Limb (tissue), 2 donors: ENCODE results near the gene C22orf23.

Experiments used
- DNase-seq, 2 donors: peaks; one replicate each; pipeline ENCODE4 v3.0.0-alpha.2; 2016; ENCODE audit errors: extremely low spot score in 2 of 2

C22orf23 gene

DNA sequence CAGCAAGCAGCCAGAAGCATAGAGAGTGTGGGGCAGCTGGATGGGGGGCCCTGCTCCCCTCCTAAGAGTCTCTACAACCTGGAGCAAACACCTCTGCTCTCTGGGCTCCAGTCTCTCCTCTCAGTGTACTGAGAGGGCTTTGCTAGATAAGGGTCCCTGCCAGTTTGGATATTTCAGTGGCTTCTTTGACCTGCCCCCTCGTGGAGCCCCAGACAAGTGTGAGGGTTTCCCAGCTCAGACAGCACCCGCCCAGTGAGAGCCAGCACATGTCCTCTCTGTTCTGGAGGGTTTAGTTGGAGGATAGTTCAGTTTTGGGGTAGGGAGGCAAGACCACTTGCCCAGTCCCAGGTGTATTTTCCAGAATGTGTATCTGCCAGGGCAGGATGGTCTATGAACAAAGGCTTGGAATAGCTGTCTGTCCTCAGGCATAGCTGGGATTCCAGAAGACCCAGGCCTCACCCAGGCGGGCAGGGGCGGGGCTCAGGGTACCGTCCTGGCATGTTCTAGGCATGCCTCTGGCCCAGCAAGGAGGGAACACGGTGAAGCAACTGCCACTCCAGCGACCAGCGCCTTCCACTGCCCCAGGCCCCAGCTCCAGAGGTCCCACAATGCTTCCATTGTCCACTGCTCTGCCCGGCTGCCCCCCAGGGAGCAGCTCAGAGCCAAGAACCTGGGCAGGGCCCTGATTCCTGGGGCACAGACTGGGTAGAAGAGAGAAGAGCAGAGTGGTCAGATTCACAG, 54.8 kb downstream of the C22orf23 start:
- DNase-seq, result no peak

DNA sequence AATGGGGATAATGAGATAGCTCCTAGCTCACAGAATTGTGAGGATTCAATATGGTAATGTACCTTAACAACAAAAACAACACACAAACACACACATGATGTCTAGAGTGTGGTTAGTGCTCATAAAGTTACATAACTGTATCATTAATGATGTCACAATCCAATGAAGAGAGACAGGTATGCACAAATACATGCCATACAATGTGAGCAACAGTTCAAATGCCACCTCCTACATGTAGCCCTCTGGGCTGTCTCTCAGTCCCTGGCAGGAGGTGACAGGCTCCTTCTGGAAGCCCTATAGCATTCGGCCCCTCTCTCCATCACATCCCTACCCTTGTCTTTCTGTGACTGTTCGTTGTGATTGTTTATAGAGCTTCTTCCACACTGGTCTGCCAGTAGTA, 55.6 kb downstream of the C22orf23 start:
- no peak for DNase-seq

DNA sequence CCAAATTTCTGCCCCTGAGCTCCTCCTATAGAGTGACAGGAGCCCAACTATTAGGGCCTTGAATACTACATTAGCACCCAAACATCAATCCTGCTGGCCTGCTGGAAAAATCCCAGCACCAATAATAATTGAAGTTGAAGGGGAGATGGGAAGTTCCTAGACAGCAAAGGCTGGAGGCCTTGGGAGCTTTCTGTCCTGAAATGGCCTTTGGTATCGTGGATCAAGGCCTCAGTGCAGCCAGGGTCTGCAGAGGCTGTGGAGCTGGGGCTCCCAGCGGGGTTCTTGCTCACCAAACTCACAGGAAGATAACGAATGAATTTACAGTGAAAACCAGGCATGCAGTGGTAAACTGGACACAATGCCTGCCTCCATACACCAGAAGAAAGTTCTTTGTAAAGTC, 56.5 kb downstream of the C22orf23 start:
- no peak for DNase-seq

DNA sequence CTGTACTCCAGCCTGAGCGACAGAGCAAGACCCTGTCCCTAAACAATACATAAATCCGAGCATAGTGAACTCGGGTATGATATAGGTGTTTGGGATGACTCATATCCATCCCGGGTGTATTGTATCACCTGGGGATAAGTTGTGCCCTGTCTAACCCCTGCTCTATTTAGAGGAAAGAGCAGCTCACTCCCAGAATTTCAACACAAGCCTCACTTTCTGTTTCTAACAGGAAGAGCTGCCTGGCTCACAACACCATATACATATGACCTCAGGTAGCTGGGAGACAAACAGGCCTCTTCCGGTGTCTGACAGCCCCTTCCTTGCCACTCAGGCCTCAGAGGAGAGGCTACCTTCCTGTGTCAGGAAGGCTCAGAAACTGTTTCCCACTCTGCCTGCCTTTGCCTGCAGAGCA, 57.2 kb downstream of the C22orf23 start:
- no peak for DNase-seq

DNA sequence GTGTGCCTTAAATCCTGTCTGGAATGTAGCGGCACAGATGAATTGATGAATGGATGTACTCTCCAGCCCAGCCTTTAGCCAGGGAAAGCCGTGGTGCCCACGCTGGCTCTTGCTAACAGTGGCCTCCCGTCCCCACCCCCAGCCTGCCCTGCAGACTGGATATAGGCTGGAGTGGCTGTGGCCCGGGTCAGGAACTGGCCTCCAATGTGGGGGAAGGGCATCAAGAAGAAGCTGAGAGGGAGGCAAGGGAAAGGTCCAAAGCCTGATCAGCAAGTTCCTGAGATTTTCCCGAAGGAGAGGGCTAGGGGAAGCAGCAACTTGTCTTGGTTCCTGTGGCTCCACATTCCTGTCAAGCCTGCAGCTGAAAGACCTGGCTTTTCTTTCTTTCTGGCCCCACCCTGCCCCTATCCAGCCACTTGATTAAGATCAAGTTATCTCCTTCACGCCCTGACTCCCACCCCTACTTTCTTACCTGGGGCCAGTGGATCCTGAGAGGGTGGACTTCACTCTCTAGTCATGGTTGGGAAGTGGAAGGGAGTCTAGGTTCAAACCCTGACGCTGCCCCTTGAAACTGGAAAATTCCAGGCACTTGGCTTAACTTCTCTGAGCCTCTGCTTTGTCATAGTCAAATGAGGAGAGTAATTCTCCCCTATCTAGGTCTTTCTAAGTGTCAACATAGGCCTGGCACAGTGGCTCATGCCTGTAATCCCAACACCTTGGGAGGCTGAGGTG, 58.3 kb downstream of the C22orf23 start:
- no peak for DNase-seq

DNA sequence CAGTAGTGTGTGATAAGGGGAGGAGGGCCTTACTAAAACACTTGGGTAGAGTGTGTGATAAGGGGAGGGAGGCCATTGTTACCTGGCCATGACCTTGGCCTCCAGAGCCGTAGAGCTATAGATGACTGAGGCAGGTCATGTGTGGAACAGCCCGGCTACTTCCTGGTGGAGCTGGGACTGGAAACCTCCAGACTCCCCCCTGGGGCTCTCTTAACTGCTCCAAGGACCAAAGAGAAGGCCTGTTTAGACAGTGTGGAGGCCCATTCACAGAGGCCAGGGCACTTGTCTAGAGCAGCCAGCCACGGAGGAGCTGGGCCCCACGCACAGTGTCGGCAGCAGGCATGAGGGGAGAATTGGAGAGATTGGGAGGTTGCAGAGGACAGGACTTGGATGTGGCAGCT, 59.8 kb downstream of the C22orf23 start:
- DNase-seq, result no peak
